ENCODE measurements around the gene RAB44.
"Not testable (repeated sequence)": the region's sequence is repeated elsewhere in the genome, so short reads cannot be mapped to it uniquely, and the experiment has no call there.

Gene RAB44

DNA sequence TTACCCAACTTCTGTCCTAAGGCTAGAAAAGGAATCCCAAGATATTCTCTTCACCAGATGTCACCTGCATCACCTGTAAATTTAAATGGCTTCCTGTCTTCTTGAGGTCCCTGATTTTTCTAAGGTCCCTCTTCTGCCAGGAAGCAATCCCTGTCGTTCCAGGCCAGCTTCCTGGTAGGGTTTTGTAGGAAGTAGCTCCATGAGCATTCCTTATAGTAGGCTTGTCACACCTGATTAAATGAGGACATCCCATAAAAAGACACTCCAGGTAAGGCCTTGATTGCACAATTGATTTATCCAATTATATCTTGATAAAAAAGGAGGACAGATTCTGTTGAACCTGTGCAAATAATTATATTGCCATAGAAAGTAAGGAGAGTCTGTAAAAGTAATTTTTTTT, 8.7 kb downstream of the RAB44 start:
- ATAC-seq: no peak
- Mint-ChIP-seq H3K36me3 (no peaks in the 10 kb centered on the region), H3K27ac (no peak overlapping the region), H3K4me1 (peaks cover 8% of the 10 kb centered on the region), H3K4me3 (no peak overlapping the region), H3K9me3 (no peaks in the 10 kb centered on the region)
- no peak for DNase-seq (ENCODE audit: low spot score in 2 of 2)

DNA sequence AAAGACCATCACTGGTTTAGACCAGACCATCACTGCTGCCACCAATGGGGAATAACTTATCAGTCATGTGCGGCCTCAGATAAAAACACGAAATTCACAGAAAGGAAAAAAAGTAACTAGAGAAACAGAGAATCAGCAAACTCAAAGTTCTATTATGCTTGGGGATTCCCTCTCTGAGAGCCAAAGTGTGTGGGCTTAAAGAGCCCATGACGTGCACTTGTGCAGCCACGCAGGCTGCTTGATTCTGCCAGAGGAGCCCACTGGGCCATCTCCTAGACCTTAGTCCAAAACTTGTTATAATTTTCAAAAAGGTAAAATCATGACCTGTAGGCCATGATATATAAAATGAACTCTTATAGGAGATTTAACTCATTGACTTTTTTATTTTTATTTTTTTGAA, 15.2 kb downstream of the RAB44 start:
- no peak for ATAC-seq
- Mint-ChIP-seq H3K27ac (no peak overlapping the region), H3K36me3 (no peaks in the 10 kb centered on the region), H3K4me3 (no peak overlapping the region), H3K9me3 (no peaks in the 10 kb centered on the region), H3K4me1 (no peaks in the 10 kb centered on the region)
- no peak for DNase-seq (ENCODE audit: low spot score in 2 of 2)

DNA sequence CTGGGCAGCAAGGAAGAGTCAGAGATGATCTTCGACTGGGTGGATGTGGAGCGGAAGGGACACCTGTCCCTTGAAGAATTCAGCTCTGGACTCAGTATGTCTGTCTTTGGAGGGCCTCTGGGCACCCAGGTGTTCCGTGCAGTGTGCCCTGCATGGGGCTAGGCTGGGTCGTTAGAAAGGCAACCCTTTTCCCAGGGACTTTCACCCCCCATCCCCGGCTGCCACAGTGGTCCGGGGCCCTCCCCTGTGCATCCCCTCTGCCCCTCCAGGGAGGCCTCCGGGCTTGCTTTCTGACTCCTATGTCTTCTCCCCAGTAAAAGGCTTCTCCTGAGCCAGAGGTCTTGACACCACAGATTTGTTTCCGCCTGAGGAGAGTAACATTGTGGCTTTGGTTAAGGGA, 16.2 kb downstream of the RAB44 start:
- no peaks in the 10 kb centered on the region for H3K36me3 Mint-ChIP-seq
- no peak overlapping the region for H3K27ac Mint-ChIP-seq
- no peaks in the 10 kb centered on the region for H3K9me3 Mint-ChIP-seq
- no peak overlapping the region for H3K4me3 Mint-ChIP-seq
- ATAC-seq: no peak
- DNase-seq (ENCODE audit: low spot score in 2 of 2): no peak
- H3K4me1 Mint-ChIP-seq: no peaks in the 10 kb centered on the region

DNA sequence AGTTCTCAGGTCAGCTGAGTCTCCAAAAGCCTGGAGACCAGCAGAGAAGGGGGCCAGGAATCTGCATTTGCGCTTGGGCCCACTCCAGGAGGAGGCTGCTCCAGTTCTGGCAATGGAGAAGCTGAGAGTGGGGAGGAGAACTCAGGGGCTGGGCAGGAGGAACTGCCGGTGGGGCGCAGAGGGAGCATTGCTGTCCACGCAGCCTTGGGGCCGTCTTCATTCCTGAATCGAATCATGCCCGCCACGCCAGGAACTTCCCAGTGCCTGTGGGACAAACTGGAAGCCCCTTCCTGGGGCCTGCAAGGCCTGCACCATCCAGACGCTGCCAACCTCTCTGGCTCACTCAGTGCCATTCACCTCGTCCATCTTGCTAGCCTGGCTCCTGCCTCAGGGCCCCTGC, 16.9 kb downstream of the RAB44 start:
- H3K9me3 Mint-ChIP-seq: no peaks in the 10 kb centered on the region
- H3K27ac Mint-ChIP-seq: no peak overlapping the region
- H3K36me3 Mint-ChIP-seq: no peaks in the 10 kb centered on the region
- DNase-seq (ENCODE audit: low spot score in 2 of 2) (no peak), ATAC-seq (no peak)
- H3K4me3 Mint-ChIP-seq: no peak overlapping the region
- H3K4me1 Mint-ChIP-seq: no peaks in the 10 kb centered on the region

DNA sequence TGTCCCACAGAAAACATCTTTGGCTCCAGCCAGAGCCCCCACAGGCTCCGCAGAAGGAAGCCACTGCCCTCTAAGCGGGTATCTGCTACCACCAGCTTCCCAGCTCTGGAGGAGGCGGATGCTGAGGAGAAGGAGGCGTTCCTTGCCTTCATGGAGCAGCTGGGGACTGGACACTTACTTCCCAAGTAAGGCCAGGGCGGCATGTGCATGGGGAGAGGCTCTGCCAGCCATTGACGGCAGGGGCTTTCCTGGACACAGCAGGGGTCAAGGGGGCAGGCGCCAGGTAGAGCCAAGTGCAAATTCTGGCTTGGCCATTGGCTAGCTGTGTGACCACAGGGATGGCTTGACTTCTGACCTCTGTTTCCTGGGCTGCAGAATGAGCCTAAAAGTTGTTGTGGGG, 17.8 kb downstream of the RAB44 start:
- no peaks in the 10 kb centered on the region for H3K4me1 Mint-ChIP-seq
- no peak overlapping the region for H3K4me3 Mint-ChIP-seq
- no peak for DNase-seq (ENCODE audit: low spot score in 2 of 2)
- no peak for ATAC-seq
- no peaks in the 10 kb centered on the region for H3K36me3 Mint-ChIP-seq
- H3K27ac Mint-ChIP-seq: no peak overlapping the region
- H3K9me3 Mint-ChIP-seq: no peaks in the 10 kb centered on the region

DNA sequence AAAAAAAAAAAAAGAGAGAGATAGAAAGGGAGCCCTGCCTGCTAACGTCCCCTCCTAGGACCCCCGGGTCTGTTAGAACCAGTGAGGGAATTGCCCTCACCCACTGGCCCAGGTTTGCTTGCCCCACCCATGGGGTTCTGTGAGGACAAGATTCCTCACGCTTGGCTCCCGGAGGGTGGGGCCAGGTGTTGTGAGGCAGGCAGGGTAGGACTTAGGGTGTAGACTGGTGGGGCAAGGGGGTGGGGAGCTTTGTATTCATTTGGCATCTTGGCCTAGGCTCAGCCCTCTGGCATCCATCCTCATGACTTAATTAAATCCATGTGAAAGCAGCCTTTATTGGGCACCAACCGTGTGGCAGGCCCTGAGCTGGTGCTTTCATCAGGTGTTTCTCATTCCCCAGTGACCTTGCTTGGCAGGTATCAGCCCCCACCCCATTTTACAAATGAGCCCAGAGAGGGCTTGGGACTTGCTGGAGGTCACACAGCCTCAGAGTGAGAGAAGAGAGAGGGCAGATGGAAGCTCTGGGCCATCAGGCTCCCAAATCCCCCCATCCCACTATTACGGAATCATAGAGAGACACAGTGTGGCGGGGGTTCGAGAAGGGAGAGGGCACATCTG, 19.0 kb downstream of the RAB44 start:
- Mint-ChIP-seq H3K4me3 (no peak overlapping the region), H3K9me3 (no peaks in the 10 kb centered on the region), H3K36me3 (no peaks in the 10 kb centered on the region), H3K27ac (peak overlapping the region; percentile 50), H3K4me1 (no peaks in the 10 kb centered on the region)
- DNase-seq (ENCODE audit: low spot score in 2 of 2): no peak
- ATAC-seq: no peak

DNA sequence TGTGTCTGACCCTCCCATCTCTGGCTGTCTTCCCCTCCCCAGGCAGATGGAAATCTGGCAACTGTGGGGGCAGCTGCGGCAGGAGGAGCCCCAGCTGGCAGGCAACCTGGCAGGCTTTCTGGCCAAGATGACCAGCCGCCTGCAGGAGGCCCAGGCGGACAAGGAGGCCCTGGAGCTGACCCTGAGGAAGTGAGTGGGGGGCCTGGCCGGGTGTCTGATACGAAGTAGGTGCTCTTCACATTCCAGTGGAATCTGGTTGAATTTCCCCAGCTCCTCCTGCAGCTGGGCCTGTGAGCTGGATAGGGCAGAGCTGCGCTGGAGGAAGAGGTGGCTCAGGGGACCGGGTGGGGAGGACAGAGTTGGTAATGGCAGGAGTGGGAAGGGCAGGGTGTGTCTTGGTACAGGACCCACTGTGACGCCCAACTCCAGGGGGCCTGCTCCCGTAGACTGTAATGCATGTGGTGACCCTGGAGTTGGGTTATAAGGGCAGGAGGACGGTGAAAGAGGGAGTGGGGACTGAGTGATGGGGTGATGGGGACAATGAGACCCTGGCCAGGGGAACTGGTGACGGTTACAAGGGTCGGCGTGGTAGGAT, 19.7 kb downstream of the RAB44 start:
- Mint-ChIP-seq H3K4me3 (no peak overlapping the region), H3K36me3 (no peaks in the 10 kb centered on the region), H3K9me3 (no peaks in the 10 kb centered on the region), H3K4me1 (no peaks in the 10 kb centered on the region), H3K27ac (peak overlapping the region; percentile 50)
- ATAC-seq (no peak), DNase-seq (ENCODE audit: low spot score in 2 of 2) (no peak)

DNA sequence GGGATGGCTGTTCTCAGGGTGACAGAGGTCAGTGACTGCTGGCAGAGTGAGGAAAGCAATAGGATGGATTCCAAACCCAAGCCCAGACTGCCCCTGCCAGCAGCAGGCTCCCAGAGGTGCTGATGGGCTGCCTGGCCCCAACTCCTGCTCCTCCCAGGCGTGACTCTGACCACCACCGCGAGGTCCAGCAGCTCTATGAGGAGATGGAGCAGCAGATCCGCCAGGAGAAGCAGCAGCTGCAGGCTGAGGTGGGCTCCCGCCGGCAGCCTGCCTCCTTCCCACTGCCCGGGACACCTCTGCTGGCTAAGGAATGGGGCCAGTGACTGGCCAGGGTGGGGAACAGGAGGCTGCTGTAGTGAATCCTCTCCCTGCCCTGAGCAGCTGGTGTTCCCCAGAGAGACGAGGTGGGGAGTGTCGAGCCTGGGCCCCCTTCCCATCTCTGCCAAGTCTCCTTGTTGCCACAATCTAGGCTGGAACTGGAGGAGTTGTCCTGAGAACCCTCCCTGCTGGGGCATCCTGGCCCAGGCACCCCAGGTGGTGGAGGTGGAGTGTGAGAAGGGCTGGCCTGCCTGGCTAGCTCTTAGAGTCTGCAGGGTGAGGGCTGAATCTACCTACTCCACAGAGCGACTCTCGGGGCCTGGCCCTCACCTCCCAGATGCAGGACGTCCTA, 20.4 kb downstream of the RAB44 start:
- H3K4me3 Mint-ChIP-seq: no peak overlapping the region
- no peaks in the 10 kb centered on the region for H3K9me3 Mint-ChIP-seq
- ATAC-seq: no peak
- H3K36me3 Mint-ChIP-seq: no peaks in the 10 kb centered on the region
- no peak overlapping the region for H3K27ac Mint-ChIP-seq
- H3K4me1 Mint-ChIP-seq: no peaks in the 10 kb centered on the region
- DNase-seq (ENCODE audit: low spot score in 2 of 2): no peak

DNA sequence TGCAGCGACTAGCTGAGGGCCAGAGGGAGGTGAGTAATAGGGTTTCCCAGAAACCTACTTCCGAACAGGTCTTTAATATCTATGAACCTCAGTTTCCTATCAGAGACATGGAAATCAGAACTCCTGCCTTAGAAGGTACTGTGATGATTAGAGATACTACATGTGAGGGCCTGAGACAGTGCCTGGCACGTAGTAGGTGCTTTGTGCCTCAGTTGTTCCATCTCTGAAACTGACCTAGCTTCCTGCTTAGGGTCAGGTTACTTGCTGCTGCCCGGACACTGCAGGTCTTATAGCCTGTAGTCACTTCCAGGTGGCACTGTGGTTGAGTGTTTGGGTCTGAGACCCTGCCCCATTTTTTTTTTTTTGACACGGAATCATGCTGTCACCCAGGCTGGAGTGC, 20.9 kb downstream of the RAB44 start:
- no peaks in the 10 kb centered on the region for H3K36me3 Mint-ChIP-seq
- no peak overlapping the region for H3K4me3 Mint-ChIP-seq
- DNase-seq (ENCODE audit: low spot score in 2 of 2) (no peak), ATAC-seq (no peak)
- H3K27ac Mint-ChIP-seq: no peak overlapping the region
- no peaks in the 10 kb centered on the region for H3K4me1 Mint-ChIP-seq
- H3K9me3 Mint-ChIP-seq: no peaks in the 10 kb centered on the region

DNA sequence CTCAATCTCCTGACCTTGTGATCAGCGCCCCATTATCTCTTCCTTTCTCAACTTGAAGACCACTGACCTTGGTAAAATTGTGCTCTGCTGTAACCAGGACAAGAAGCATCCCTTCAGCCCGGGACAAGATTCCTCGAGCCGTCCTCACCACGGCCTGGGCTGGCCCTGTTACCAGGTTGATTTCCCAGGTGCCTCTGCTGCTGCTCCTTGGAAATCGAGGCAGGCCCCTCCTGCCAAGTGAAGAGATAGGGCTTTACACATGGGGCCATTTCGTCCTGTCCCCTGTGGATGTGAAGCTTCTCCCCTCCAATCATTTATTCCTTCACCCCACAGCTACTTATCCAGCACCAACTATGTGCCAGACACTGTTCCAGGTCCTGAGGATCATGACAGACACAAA, 21.5 kb downstream of the RAB44 start:
- H3K9me3 Mint-ChIP-seq: no peaks in the 10 kb centered on the region
- no peak for ATAC-seq
- H3K36me3 Mint-ChIP-seq: no peaks in the 10 kb centered on the region

DNA sequence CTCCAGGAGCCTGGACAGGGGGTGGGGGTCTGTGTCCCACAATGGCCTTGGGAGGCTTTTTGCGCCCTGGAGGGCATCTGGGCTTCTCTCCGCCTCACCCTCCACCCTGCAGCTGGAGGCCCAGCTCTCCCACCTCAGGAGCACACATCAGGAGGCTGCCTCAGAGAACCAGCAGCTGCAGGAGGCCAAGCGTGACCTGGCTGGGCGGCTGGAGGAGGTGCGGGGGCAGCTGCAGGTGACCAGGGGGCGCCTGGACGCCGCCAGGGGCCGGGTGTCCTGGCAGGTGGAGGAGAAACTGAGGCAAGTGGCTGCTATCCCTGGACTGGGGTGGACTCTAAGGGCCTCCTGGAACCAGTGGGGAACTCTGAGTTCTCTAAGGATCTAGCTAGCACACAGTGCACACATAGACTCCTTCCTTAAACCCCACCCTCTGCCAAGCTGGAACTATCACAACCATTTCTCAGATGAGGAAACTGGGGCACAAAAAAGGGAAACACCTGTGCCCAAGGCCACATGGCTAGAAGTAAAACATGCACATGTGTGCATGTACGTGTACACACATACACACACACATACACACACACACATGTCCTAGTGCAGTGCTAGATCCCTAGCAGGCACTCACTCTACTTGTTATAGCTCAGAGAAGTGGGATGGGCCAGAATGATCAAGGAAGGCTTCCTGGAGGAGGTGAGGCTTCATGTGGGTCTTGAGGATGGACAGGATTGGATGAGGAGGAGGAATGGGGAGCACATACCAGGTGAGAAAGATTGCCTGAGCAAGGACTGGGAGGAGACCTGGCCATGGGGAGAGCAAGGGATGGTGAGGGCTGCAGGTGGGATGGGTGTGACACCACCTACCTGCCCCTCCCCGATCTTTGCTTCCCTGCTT, 22.9 kb downstream of the RAB44 start:
- ATAC-seq: no peak
- Mint-ChIP-seq H3K9me3 (no peaks in the 10 kb centered on the region), H3K4me1 (no peaks in the 10 kb centered on the region), H3K36me3 (no peaks in the 10 kb centered on the region), H3K27ac (peak overlapping the region; percentile 7), H3K4me3 (no peak overlapping the region)
- DNase-seq (ENCODE audit: low spot score in 2 of 2): no peak

More for the DNA sequence above, 21.5 kb downstream of the RAB44 start:
- Mint-ChIP-seq H3K4me1 (no peaks in the 10 kb centered on the region), H3K4me3 (no peak overlapping the region), H3K27ac (peak overlapping the region; percentile 17)
- DNase-seq (ENCODE audit: low spot score in 2 of 2): no peak

DNA sequence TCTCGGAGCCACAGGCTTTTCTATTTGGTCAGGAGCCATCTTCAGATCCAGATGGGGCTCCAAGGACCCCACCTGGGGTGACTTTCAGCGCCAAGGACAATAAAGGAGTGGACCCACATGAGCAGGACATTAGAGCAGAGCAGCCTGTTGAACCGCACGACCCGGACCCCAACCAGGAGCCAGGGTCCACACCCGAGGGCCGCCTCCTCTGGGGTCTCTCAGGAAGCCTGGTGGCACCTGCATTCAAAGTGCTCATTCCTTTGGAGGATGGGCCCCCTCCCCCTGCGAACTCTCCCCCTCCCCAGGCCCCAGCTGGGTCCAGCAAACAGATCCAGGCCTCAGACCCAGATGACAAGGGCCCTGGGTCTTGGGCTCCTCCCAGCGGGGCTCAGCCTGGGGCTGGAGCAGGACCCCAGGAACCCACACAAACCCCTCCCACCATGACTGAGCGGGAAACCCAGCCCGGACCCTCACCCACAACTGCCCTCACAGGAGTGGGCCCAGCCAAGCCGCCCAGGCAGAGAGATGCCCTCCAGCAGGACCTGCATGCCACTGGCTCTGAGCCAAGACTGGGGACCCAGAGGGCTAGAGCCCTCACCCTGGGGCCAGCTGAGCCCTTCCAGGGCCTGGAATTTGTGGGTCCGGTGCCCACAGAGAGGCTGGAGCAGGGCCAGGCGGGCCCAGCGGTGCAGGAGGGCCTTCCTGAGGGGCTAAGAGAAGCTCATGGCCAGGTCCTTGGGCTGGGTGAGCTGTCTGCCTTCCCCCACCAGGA, 23.9 kb downstream of the RAB44 start:
- H3K4me3 Mint-ChIP-seq: no peak overlapping the region
- no peaks in the 10 kb centered on the region for H3K4me1 Mint-ChIP-seq
- ATAC-seq (no peak), DNase-seq (ENCODE audit: low spot score in 2 of 2) (no peak)
- H3K9me3 Mint-ChIP-seq: no peaks in the 10 kb centered on the region
- peak overlapping the region; percentile 7 for H3K27ac Mint-ChIP-seq
- H3K36me3 Mint-ChIP-seq: peaks cover 2% of the 10 kb centered on the region

DNA sequence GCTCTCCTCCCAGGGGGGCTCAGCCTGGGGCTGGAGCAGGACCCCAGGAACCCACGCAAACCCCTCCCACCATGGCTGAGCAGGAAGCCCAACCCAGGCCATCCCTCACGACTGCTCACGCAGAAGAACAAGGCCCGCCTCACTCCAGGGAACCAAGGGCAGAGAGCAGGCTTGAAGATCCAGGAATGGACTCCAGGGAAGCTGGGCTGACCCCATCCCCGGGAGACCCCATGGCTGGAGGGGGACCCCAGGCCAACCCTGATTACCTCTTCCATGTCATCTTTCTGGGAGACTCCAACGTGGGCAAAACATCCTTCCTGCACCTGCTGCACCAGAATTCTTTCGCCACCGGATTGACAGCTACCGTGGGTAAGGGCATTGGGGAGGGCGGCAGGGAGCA, 24.7 kb downstream of the RAB44 start:
- no peak for ATAC-seq
- DNase-seq (ENCODE audit: low spot score in 2 of 2): no peak
- H3K36me3 Mint-ChIP-seq: peaks cover 5% of the 10 kb centered on the region
- no peak overlapping the region for H3K27ac Mint-ChIP-seq
- no peaks in the 10 kb centered on the region for H3K9me3 Mint-ChIP-seq
- H3K4me1 Mint-ChIP-seq: peaks cover under 1% of the 10 kb centered on the region
- no peak overlapping the region for H3K4me3 Mint-ChIP-seq

DNA sequence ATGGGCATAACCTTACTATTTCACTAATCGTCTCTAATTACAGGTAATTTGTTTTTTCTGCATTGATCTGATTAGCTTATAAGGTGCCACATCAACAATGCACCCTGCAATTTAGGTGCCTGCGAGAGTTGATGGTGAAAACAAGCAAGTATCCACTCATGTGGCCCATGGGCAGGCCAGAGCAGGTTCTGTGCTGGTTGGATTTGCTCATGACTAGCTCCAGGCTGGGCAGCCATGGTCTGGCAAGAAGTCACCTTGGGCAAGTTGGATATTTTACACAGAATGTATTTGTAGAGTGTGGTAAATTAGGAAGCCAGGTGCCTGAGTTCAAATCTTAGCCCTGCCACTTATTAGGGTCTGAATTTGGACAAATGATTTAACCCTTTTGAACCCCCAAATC, 25.3 kb downstream of the RAB44 start:
- Mint-ChIP-seq H3K4me1 (peaks cover 5% of the 10 kb centered on the region), H3K9me3 (no peaks in the 10 kb centered on the region), H3K36me3 (peaks cover 5% of the 10 kb centered on the region), H3K4me3 (no peak overlapping the region), H3K27ac (no peak overlapping the region)
- ATAC-seq: no peak
- DNase-seq (ENCODE audit: low spot score in 2 of 2): no peak

DNA sequence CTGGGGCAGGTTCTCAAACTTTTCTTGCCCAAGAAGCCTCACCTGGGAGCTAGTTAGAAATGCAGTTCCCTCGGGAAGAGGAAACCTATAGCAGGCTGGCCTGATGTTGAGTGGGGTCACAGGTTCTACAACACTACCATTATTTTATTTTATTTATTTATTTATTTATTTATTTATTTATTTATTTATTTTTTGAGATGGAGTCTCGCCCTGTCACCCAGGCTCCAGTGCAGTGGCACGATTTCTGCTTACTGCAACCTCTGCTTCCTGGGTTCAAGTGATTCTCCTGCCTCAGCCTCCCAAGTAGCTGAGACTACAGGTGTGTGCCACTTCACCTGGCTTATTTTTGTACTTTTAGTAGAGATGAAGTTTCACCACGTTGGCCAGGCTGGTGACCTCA, 26.4 kb downstream of the RAB44 start:
- H3K27ac Mint-ChIP-seq; H3K36me3 Mint-ChIP-seq; H3K4me3 Mint-ChIP-seq; DNase-seq (ENCODE audit: low spot score in 2 of 2); H3K9me3 Mint-ChIP-seq; ATAC-seq: not testable (repeated sequence)
- peaks cover 12% of the 10 kb centered on the region for H3K4me1 Mint-ChIP-seq

All from stimulated activated effector memory CD8-positive, alpha-beta T cell treated with anti-CD3 and anti-CD28 coated beads, Interleukin-12 subunit alpha, Interleukin-12 subunit beta, amount 100 ng/mL, for 72 hours (primary cell).